ENCODE results near the gene DSE. TPM values are rescaled to one million over a fixed set of nuclear protein-coding genes. Genes with fewer than 3 reads are reported as not detected.

The DSE gene
- total RNA-seq, 2 experiments from 2014 or later: 5.6 TPM

DNA sequence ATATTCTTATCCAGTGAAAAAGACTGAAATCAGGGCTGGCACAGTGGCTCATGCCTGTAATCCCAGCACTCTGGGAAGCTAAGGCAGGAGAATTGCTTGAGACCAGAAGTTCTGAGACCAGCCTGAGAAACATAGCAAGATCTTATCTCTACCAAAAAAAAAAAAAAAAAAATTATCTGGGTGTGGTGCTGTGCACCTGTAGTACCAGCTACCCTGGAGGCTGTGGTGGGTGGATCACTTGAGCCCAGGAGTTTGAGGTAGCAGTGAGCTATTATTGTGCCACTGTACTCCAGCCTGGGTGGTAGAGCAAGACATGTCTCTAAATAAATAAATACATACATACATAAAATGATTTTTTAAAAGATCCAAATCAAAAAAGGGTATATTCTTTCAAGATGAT, 96.8 kb downstream of the DSE start:
- intact Hi-C loops (cut with DNase I, micrococcal nuclease): no loop called here
- POLR2A ChIA-PET: no interaction called here

DNA sequence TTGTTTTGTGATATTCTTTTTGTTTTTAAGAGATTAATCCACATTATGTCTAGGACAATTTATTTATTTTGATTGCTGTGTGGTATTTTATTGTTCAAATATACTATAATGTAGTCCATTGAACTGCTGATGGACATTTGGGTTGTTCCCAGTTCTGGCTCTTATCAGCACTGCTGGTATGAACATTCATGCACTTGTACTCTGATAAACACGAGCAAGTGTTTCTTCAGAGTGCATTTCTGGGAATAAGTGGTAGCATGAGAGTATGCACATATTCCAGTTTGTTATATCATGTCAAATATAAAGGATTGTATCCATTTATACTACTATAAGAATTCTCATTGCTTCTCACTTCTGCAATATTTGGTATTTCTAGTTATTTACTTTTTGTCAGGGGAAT, 97.5 kb downstream of the DSE start:
- intact Hi-C loops (cut with DNase I, micrococcal nuclease): no loop called here
- H3K27me3 Mint-ChIP-seq: peaks cover 8% of the 10 kb centered on the region
- CTCF ChIA-PET: no interaction called here
- POLR2A ChIA-PET: no interaction called here
- no peak overlapping the region for H3K27ac Mint-ChIP-seq
- H3K4me1 Mint-ChIP-seq: peaks cover 16% of the 10 kb centered on the region
- H3K36me3 Mint-ChIP-seq (ENCODE audit: low read depth): no peaks in the 10 kb centered on the region
- H3K4me3 Mint-ChIP-seq: no peak overlapping the region
- no peaks in the 10 kb centered on the region for H3K9me3 Mint-ChIP-seq (ENCODE audit: low read depth)
- ATAC-seq (no peak), DNase-seq (no peak)

More for the DNA sequence above, 96.8 kb downstream of the DSE start:
- Mint-ChIP-seq H3K36me3 (ENCODE audit: low read depth) (no peaks in the 10 kb centered on the region), H3K27ac (no peak overlapping the region), H3K27me3 (peaks cover 12% of the 10 kb centered on the region), H3K4me3 (no peak overlapping the region), H3K4me1 (peaks cover 21% of the 10 kb centered on the region), H3K9me3 (ENCODE audit: low read depth) (no peaks in the 10 kb centered on the region)
- CTCF ChIA-PET: no interaction called here
- ATAC-seq (no peak), DNase-seq (no peak)

DNA sequence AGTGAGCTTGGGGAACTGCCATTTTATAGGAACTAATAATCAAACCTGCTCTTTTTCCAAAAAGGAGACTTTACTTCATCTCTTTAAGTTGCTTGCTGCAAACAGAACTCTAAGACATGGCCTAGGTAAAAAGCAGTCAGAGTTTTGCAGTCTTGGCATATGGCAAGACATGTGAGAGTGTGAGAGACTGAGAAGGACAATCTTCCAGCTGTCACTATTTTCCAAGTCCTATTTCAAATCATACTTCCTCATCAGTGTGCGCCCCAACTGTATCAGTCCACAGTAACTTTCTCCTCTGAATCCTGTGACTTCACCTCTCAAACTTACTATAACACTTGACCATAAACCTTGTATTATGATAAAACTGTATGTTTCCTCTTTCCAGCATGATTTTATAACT, 100.8 kb downstream of the DSE start:
- ATAC-seq (no peak), DNase-seq (no peak)
- H3K27ac Mint-ChIP-seq: no peak overlapping the region
- H3K4me1 Mint-ChIP-seq: peaks cover 18% of the 10 kb centered on the region
- no peaks in the 10 kb centered on the region for H3K9me3 Mint-ChIP-seq (ENCODE audit: low read depth)
- H3K36me3 Mint-ChIP-seq (ENCODE audit: low read depth): no peaks in the 10 kb centered on the region
- no peak overlapping the region for H3K4me3 Mint-ChIP-seq
- intact Hi-C loops (cut with DNase I, micrococcal nuclease): no loop called here
- ChIA-PET POLR2A (no interaction called here), CTCF (interaction anchor here (1.1 kb wide), 1 partner anchor 184 kb away, joined by 4 read pairs; no protein-coding TSS in a partner anchor)
- no peaks in the 10 kb centered on the region for H3K27me3 Mint-ChIP-seq

DNA sequence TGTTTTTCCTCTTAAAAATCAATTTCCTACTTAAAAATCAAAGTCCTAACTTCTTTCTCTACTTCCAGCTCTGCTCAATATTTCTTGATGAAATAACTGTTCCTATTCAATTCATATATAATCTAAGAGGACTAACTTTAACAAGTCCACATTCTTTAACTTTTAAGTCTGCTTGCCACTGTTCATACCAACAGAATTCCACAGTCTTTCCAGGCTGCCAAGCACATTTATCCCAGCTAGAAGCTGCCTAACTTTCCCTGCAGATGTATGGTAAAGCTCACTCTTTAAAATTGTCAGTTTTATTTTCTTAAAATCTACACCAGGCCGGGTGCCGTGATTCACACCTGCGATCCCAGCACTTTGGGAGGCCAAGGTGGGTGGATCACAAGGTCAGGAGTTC, 102.0 kb downstream of the DSE start:
- intact Hi-C loops (cut with DNase I, micrococcal nuclease): no loop called here
- Mint-ChIP-seq H3K4me1 (peaks cover 18% of the 10 kb centered on the region), H3K36me3 (ENCODE audit: low read depth) (no peaks in the 10 kb centered on the region), H3K9me3 (ENCODE audit: low read depth) (no peaks in the 10 kb centered on the region), H3K27ac (no peak overlapping the region), H3K4me3 (no peak overlapping the region), H3K27me3 (no peaks in the 10 kb centered on the region)
- DNase-seq (no peak), ATAC-seq (no peak)
- ChIA-PET POLR2A (no interaction called here), CTCF (interaction anchor here (1.2 kb wide), 1 partner anchor 59 kb away, joined by 3 read pairs; no protein-coding TSS in a partner anchor)

DNA sequence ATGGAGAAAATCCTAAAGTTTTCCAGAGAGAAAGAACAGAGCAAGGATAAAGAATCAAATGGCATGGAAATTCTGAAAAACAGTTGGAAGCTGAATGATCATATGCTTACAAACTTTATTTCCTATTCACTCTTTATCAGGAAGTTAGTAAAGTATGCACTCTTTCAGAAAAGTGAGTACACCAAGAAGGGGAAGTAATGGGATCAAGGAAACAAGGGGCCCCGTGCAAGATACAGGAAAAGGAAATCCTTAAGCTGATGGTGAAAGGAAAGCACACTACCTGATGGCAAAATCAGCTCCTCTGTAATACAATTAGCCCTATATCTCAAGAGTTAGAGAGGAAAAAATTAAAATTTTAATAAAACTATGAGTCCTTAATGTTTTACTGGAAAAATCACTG, 104.4 kb downstream of the DSE start:
- Mint-ChIP-seq H3K27me3 (peaks cover 2% of the 10 kb centered on the region), H3K4me1 (peaks cover 18% of the 10 kb centered on the region), H3K4me3 (no peak overlapping the region), H3K27ac (no peak overlapping the region), H3K9me3 (ENCODE audit: low read depth) (no peaks in the 10 kb centered on the region), H3K36me3 (ENCODE audit: low read depth) (no peaks in the 10 kb centered on the region)
- no peak for ATAC-seq
- ChIA-PET POLR2A (no interaction called here), CTCF (interaction anchor here (0.7 kb wide), 1 partner anchor 187 kb away, joined by 3 read pairs; no protein-coding TSS in a partner anchor)
- DNase-seq: no peak
- intact Hi-C loops (cut with DNase I, micrococcal nuclease): no loop called here

DNA sequence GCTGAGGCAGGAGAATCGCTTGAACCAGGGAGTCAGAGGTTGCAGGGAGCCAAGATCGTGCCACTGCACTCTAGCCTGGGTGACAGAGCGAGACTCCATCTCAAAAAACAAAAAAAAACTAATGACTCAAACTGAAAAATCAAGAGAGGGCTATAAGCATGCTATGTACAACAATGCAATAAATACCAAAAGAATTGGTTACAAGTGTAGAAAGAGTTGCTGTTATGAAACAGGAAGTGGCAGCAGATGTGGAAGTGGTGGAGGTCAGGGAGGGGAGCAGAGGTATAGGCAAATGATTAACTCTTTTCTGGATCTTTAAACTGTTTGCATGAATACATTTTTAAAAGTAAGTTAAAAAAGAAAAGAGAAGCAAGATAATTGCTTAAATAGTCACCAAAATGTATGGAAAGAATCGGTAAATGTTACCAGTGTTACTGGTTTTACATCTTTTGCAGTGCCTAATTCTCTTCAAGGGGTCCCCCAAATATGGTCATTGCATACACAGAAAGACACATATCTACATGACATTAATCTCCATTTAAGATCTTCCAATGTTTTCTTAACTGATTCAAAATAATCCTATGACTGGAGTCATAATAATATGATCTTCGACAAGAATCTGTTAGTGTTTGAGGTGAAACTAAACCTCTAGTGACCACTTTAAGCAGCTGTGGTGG, 105.4 kb downstream of the DSE start:
- no peak overlapping the region for H3K27ac Mint-ChIP-seq

DNA sequence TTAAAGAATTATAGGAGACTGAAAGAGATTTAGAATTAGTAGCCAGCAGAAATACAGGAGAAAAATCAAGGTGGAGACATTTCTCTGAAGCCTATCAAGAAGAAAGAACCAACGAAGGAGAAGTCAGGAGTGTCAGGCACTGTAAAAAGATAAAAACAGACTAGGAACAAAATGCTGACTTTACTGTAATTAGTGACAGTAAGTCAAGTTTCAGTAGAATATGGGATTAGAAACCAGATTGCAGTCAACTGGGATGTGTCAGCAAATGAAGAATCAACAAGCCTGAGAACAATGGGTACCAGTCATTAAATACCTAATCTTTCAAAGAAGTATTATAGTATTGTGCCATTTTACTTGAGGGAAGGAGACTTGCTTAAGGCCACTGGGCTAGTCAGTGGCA, 112.0 kb downstream of the DSE start:
- CTCF ChIA-PET: no interaction called here
- peaks cover 16% of the 10 kb centered on the region for H3K27me3 Mint-ChIP-seq
- POLR2A ChIA-PET: no interaction called here

More for the DNA sequence above, 105.4 kb downstream of the DSE start:
- Mint-ChIP-seq H3K4me3 (no peak overlapping the region), H3K4me1 (peaks cover 18% of the 10 kb centered on the region), H3K36me3 (ENCODE audit: low read depth) (no peaks in the 10 kb centered on the region), H3K9me3 (ENCODE audit: low read depth) (no peaks in the 10 kb centered on the region), H3K27me3 (peaks cover 2% of the 10 kb centered on the region)
- intact Hi-C loops (cut with DNase I, micrococcal nuclease): no loop called here
- ChIA-PET POLR2A (no interaction called here), CTCF (interaction anchor here (1.0 kb wide), 1 partner anchor 276 kb away, joined by 3 read pairs; no protein-coding TSS in a partner anchor)
- peak; percentile 95 for ATAC-seq
- DNase-seq: peak; percentile 50

DNA sequence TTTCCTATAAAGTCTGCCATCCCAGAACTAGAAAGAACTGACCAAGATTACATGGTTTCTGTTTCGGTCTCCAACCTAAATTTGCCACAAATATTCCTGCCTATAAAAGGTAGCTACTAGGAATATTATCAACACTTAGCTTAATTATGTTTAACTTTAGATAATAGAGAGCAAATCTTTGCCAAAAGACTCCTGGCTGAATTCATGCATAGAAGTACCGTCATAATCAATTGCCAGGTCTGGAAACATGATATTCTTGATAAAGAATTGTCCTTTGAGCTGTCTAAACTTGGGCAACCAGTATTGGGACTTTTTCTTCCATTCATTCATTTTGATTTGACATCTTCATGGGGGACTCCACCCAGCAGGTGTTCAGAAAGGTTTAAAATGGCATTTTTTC, 112.9 kb downstream of the DSE start:
- intact Hi-C loops (cut with DNase I, micrococcal nuclease): no loop called here
- no peak overlapping the region for H3K4me3 Mint-ChIP-seq
- no peaks in the 10 kb centered on the region for H3K9me3 Mint-ChIP-seq (ENCODE audit: low read depth)
- H3K36me3 Mint-ChIP-seq (ENCODE audit: low read depth): no peaks in the 10 kb centered on the region
- POLR2A ChIA-PET: no interaction called here
- ATAC-seq (no peak), DNase-seq (no peak)
- H3K27me3 Mint-ChIP-seq: peaks cover 16% of the 10 kb centered on the region
- H3K27ac Mint-ChIP-seq: no peak overlapping the region
- CTCF ChIA-PET: no interaction called here
- no peaks in the 10 kb centered on the region for H3K4me1 Mint-ChIP-seq

More for the DNA sequence above, 112.0 kb downstream of the DSE start:
- H3K9me3 Mint-ChIP-seq (ENCODE audit: low read depth): no peaks in the 10 kb centered on the region
- H3K27ac Mint-ChIP-seq: no peak overlapping the region
- H3K4me1 Mint-ChIP-seq: no peaks in the 10 kb centered on the region
- DNase-seq: no peak
- intact Hi-C loops (cut with DNase I, micrococcal nuclease): no loop called here
- no peak for ATAC-seq
- H3K4me3 Mint-ChIP-seq: no peak overlapping the region
- H3K36me3 Mint-ChIP-seq (ENCODE audit: low read depth): no peaks in the 10 kb centered on the region

DNA sequence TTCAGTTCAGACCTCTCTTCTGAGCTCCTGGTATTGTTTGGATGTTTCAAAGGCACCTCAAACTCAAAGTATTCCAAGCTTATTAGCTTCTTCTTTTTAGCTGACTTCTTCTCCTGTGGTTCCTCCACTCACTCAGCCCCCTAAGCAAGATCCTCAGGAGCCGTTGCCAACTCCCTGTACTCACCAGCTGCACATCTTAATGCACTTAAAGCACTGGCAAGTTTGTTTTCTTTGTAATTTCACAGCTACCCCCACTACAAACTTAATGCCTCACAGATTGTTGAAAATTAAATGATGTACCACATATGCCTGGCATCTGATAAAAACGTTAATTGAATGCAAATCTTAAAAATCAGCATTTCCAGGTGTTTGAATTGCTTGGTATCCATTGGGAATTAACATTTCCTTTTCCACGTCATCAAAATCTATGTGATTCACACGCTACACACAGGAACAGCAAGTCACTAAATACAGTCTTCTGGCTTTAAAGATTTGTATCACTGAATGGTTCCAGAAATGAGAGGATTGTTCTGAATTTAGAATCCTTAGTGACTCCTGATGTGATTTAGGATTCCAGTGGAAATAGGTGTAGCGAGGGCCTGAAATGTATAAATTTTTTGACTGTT, 114.9 kb downstream of the DSE start:
- DNase-seq: no peak
- peaks cover 16% of the 10 kb centered on the region for H3K27me3 Mint-ChIP-seq
- no peaks in the 10 kb centered on the region for H3K4me1 Mint-ChIP-seq
- intact Hi-C loops (cut with DNase I, micrococcal nuclease): no loop called here
- no peaks in the 10 kb centered on the region for H3K9me3 Mint-ChIP-seq (ENCODE audit: low read depth)
- CTCF ChIA-PET: interaction anchor here (0.7 kb wide), 1 partner anchor 235 kb away, joined by 3 read pairs; no protein-coding TSS in a partner anchor
- H3K36me3 Mint-ChIP-seq (ENCODE audit: low read depth): no peaks in the 10 kb centered on the region
- no peak for ATAC-seq
- POLR2A ChIA-PET: no interaction called here
- no peak overlapping the region for H3K27ac Mint-ChIP-seq
- H3K4me3 Mint-ChIP-seq: no peak overlapping the region

DNA sequence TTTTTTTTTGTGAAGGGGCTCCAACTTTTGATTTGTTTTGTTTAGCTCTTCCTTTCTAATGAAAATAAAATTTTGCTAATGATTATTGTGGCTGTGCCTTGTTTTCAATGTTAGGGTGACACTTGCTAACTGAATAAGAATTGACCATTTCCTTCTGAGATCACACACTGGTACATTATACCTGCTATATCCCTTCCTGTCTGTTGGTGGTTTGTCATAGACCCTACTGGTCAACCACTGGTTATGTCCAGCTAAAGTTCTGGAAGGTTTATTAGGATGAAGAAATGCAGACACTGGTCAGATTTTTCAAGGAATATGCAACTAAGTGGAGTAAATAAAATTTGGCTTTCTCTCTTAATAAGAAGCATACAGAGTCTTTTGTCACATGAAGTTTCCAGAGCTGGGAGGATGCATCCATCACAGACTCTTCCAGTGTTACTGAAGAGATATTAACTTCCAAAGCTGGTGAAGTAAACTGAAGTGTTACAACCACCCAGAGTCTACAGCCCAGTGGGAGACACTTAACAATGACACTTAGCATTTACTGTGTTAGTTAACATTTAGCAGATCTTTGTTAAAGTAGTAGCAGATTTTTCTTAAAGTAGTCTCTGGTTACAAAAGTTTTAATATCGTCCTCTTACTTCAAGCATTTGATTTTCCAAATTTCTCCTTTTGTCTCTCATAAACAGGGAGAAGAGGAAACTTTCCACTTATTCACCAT, 121.0 kb downstream of the DSE start:
- POLR2A ChIA-PET: no interaction called here
- Mint-ChIP-seq H3K36me3 (ENCODE audit: low read depth) (no peaks in the 10 kb centered on the region), H3K27ac (no peak overlapping the region), H3K9me3 (ENCODE audit: low read depth) (no peaks in the 10 kb centered on the region), H3K4me1 (no peaks in the 10 kb centered on the region), H3K27me3 (peaks cover 3% of the 10 kb centered on the region), H3K4me3 (no peak overlapping the region)
- ATAC-seq (no peak), DNase-seq (no peak)
- intact Hi-C loops (cut with DNase I, micrococcal nuclease): no loop called here
- CTCF ChIA-PET: no interaction called here

DNA sequence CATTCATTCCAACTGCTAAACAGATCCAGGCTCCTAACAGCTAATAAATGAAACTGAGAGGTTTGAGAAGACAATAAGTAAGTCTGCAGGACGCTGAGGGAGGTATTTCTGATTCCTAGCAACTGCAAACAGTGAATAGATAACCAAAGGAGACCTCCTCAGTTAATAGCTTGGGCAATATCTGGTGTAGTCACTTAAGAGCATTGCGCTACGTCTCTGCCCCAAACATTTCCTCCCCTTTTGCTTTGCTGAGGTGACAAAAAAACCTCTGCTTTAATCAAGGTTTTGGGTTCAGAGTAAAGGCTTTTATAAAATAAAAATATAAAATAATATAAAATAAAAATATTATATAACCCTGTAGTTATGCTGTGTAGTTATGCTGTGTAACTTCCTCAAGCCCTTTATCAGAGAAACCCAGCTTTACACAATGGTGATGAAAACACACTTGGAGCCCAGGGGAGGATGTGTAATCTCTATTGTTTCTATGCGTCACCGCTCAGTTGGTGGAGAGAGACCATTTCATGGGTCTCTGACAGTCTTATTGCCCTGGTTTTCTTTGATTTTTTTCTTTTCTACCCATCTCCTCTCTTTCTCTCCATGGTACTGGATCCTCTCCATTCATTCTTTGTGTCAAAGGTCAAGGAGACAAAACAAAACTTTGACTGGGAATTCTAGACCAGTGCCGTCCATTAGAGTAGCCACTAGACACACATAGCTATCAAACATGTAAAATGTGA, 121.8 kb downstream of the DSE start:
- H3K27ac Mint-ChIP-seq: no peak overlapping the region
- peaks cover 2% of the 10 kb centered on the region for H3K27me3 Mint-ChIP-seq
- CTCF ChIA-PET: interaction anchor here (0.5 to 0.7 kb wide), 2 partner anchors 188 to 1214 kb away, joined by 3 read pairs; no protein-coding TSS in a partner anchor
- intact Hi-C loops (cut with DNase I, micrococcal nuclease): no loop called here
- H3K36me3 Mint-ChIP-seq (ENCODE audit: low read depth): no peaks in the 10 kb centered on the region
- no peak overlapping the region for H3K4me3 Mint-ChIP-seq
- ATAC-seq (no peak), DNase-seq (no peak)
- H3K4me1 Mint-ChIP-seq: no peaks in the 10 kb centered on the region
- POLR2A ChIA-PET: no interaction called here
- no peaks in the 10 kb centered on the region for H3K9me3 Mint-ChIP-seq (ENCODE audit: low read depth)
